Measurements from ENCODE around the gene CYTH4. TPM values are rescaled to one million over a fixed set of nuclear protein-coding genes. Genes with fewer than 3 reads are reported as not detected.

Gene CYTH4
- total and polyA plus RNA-seq, 2 of the 8 experiments (the other 6 are each of a cell fraction or from before 2014, with no cell fraction given) = 0.09 TPM; not detected in 1

- Histone ChIP-seq H3K4me3 (ENCODE audit: extremely low read depth in 1 of 4, insufficient read depth in 2 of 4, low read depth in 3 of 4, low read length in 4 of 4) (no peak overlapping the region), H3K79me1 (ENCODE audit: low read depth, low read length) (no peaks in the 10 kb centered on the region; the same call in 1 of the 2 replicates), H3K14ac (ENCODE audit: insufficient read length) (no peak overlapping the region), H3K18ac (ENCODE audit: extremely low read depth, low read length) (no peak overlapping the region), H2BK15ac (ENCODE audit: low read length) (peak overlapping the region; percentile 72; the same call in 1 of the 2 replicates), H3K4me1 (replicated peaks in 1 of 4; ENCODE audit: control insufficient read depth in 3 of 4, insufficient read depth in 4 of 4, low read length in 3 of 4) (peaks cover 0 to 4% (median 2%) of the 10 kb centered on the region in 4 experiments; a peak in 3 of 7 replicates), H2BK20ac (ENCODE audit: low read length) (no peak overlapping the region), H3K27ac (ENCODE audit: low read depth, low read length) (no peak overlapping the region), H3K36me3 (ENCODE audit: control insufficient read depth in 2 of 4, insufficient read depth in 4 of 4, low read length in 3 of 4) (no peaks in the 10 kb centered on the region), H3K4me2 (ENCODE audit: insufficient read depth in 1 of 2, low read depth in 2 of 2, low read length in 2 of 2) (no peak overlapping the region), H4K91ac (replicated peaks; ENCODE audit: insufficient read length, low read length) (peak overlapping the region; percentile 62), H2AK5ac (ENCODE audit: low read depth, low read length) (0 out of 2 replicates have a peak overlapping the region, but pooled peaks have one; percentile 90), H3K4ac (replicated peaks; ENCODE audit: insufficient read length, low read depth, low read length) (no peak overlapping the region), H4K5ac (ENCODE audit: insufficient read length, low read depth, low read length) (no peak overlapping the region), H2BK5ac (ENCODE audit: low read depth, low read length) (no peak overlapping the region), H3K56ac (replicated peaks; ENCODE audit: insufficient read length, low read depth, low read length) (no peak overlapping the region), H4K8ac (ENCODE audit: extremely low read depth, insufficient read depth, low read length) (no peak overlapping the region), H3K23ac (ENCODE audit: insufficient read length) (no peak overlapping the region), H4K20me1 (replicated peaks in 1 of 2; ENCODE audit: control insufficient read depth in 1 of 2, insufficient read depth in 2 of 2, low read length in 2 of 2) (no peaks in the 10 kb centered on the region), H3K9ac (replicated peaks in 1 of 4; ENCODE audit: extremely low read depth in 1 of 4, low read depth in 3 of 4, low read length in 3 of 4) (no peak overlapping the region), H2AFZ (ENCODE audit: low read length) (no peak overlapping the region), H3K9me3 (ENCODE audit: insufficient read depth in 2 of 2, low read depth in 1 of 2, low read length in 1 of 2) (no peaks in the 10 kb centered on the region), H3K23me2 (ENCODE audit: low read depth, low read length) (no peaks in the 10 kb centered on the region; the same call in 1 of the 2 replicates), H2BK120ac (replicated peaks; ENCODE audit: low read depth, low read length) (no peak overlapping the region), H2BK12ac (ENCODE audit: low read depth, low read length) (peak overlapping the region; percentile 87; the same call in 1 of the 2 replicates), H3K27me3 (replicated peaks in 1 of 4; ENCODE audit: control insufficient read depth in 3 of 4, extremely low read depth in 1 of 4, insufficient read depth in 3 of 4, low read length in 3 of 4) (no peaks in the 10 kb centered on the region), H3K79me2 (ENCODE audit: control insufficient read depth in 1 of 2, insufficient read depth in 2 of 2, low read length in 2 of 2) (no peaks in the 10 kb centered on the region)
- WGBS, 2 experiments (ENCODE audit: extremely low coverage in 1 of 2, insufficient coverage in 1 of 2, insufficient read length in 1 of 2, insufficient replicate concordance in 2 of 2, low coverage in 1 of 2, low lambda C conversion rate in 2 of 2, missing lambda C conversion rate in 1 of 2) = 88% methylated on average over 7 of the region's 7 CpGs; no CpG with 5 or more reads in 1 of the 2 experiments
- DNase-seq (ENCODE audit: low read depth in 1 of 2, low spot score in 2 of 2) (no peak), FAIRE-seq (no peak)
- CTCF ChIA-PET (ENCODE audit: partially characterized antibody) = interaction anchor here (0.8 to 1.5 kb wide), 5 partner anchors 10 to 74 kb away, joined by 3 to 6 read pairs (median 4); no protein-coding TSS in a partner anchor
- POLR2A ChIA-PET (ENCODE audit: partially characterized antibody) = interaction anchor here (0.6 kb wide), 1 partner anchor 335 kb away, joined by 3 read pairs; no protein-coding TSS in a partner anchor
- TF ChIP-seq PHF8 (conservative IDR thresholded peaks at IDR 0.05; ENCODE audit: low read depth, low read length) = no peak
- no peak for TF ChIP-seq TAF7 (optimal IDR thresholded peaks at IDR 0.05; ENCODE audit: borderline replicate concordance, low read depth, low read length)
- TF ChIP-seq USF2 (IDR thresholded peaks at IDR 0.05; ENCODE audit: low read length) = no peak
- TF ChIP-seq POU5F1 (IDR thresholded peaks at IDR 0.05; ENCODE audit: low read depth, low read length) = no peak
- TF ChIP-seq CTCF (IDR thresholded peaks at IDR 0.05; ENCODE audit: control extremely low read depth in 1 of 3, insufficient read depth in 1 of 3, low read depth in 1 of 3, low read length in 3 of 3) = no peak
- TF ChIP-seq FOSL1 (IDR thresholded peaks at IDR 0.05; ENCODE audit: insufficient read depth, low read depth, low read length) = no peak
- TF ChIP-seq CHD2 (IDR thresholded peaks at IDR 0.05; ENCODE audit: low read length) = no peak
- TF ChIP-seq ATF2 (IDR thresholded peaks at IDR 0.05; ENCODE audit: low read length) = no peak
Measured at GRCh38 chr22:37346505-37346895, 64.2 kb downstream of the CYTH4 start.

All from H1 (cell line).